Measurements from ENCODE around the gene FOLR2.
"Not testable (repeated sequence)": the region's sequence is repeated elsewhere in the genome, so short reads cannot be mapped to it uniquely, and the experiment has no call there.

Gene FOLR2

GRCh38 chr11:72206794-72207193 is 9.8 kb upstream of the FOLR2 start:
- DNase-seq (ENCODE audit: low read depth in 2 of 2) = not testable (repeated sequence)

- no peak for DNase-seq (ENCODE audit: low read depth in 2 of 2)
Observed at GRCh38 chr11:72208281-72208680, 8.3 kb upstream of the FOLR2 start.

GRCh38 chr11:72209101-72209500 is 7.5 kb upstream of the FOLR2 start:
- DNase-seq (ENCODE audit: low read depth in 2 of 2) = no peak

GRCh38 chr11:72217841-72218240 is 1.2 kb downstream of the FOLR2 start:
- no peak for DNase-seq (ENCODE audit: low read depth in 2 of 2)

- DNase-seq (ENCODE audit: low read depth in 2 of 2) = no peak
Observed at GRCh38 chr11:72218251-72218745, 1.7 kb downstream of the FOLR2 start.

- DNase-seq (ENCODE audit: low read depth in 2 of 2) = no peak
Observed at GRCh38 chr11:72220696-72221363, 4.2 kb downstream of the FOLR2 start.

- DNase-seq (ENCODE audit: low read depth in 2 of 2) = no peak
Observed at GRCh38 chr11:72221386-72222075, 4.9 kb downstream of the FOLR2 start.

- DNase-seq (ENCODE audit: low read depth in 2 of 2) = no peak
Observed at GRCh38 chr11:72222106-72222891, 5.7 kb downstream of the FOLR2 start.

GRCh38 chr11:72222907-72223614 is 6.5 kb downstream of the FOLR2 start:
- peak; percentile 86 to 88 for DNase-seq (ENCODE audit: low read depth in 2 of 2)

GRCh38 chr11:72223615-72224563 is 7.3 kb downstream of the FOLR2 start:
- DNase-seq (ENCODE audit: low read depth in 2 of 2) = no peak

- peak in 1 of 2 donors; percentile 37 for DNase-seq (ENCODE audit: low read depth in 2 of 2)
Observed at GRCh38 chr11:72224564-72225410, 8.2 kb downstream of the FOLR2 start, which contains the start of gene INPPL1. Gene INPPL1 (plus strand): TSS chr11:72224767. CDS start chr11:72224985, 218 bp downstream.

- no peak for DNase-seq (ENCODE audit: low read depth in 2 of 2)
Observed at GRCh38 chr11:72225411-72225951, 8.9 kb downstream of the FOLR2 start.

GRCh38 chr11:72226701-72227100 is 10.1 kb downstream of the FOLR2 start:
- DNase-seq (ENCODE audit: low read depth in 2 of 2) = no peak

GRCh38 chr11:72227316-72228228 is 11.0 kb downstream of the FOLR2 start:
- DNase-seq (ENCODE audit: low read depth in 2 of 2) = no peak

GRCh38 chr11:72228229-72228843 is 11.7 kb downstream of the FOLR2 start:
- no peak for DNase-seq (ENCODE audit: low read depth in 2 of 2)

GRCh38 chr11:72228844-72229231 is 12.2 kb downstream of the FOLR2 start:
- no peak for DNase-seq (ENCODE audit: low read depth in 2 of 2)

GRCh38 chr11:72229336-72229924 is 12.8 kb downstream of the FOLR2 start:
- DNase-seq (ENCODE audit: low read depth in 2 of 2) = no peak

All from stimulated activated CD4-positive, alpha-beta T cell treated with anti-CD3 and anti-CD28 coated beads, Interleukin-1b, Interleukin-23, amount 100 ng/mL, for 1 hour (primary cell).